Upper lobe of left lung (tissue), 4 donors: ENCODE measurements around the gene PPBP.

Experiments
- EP300 ChIP-seq, 4 donors: sonication (generic); formaldehyde crosslinking; IDR thresholded peaks; one replicate each; pipeline ENCODE4 v1.5.1; 2017; ENCODE audit warnings: antibody characterized with exemption in 4 of 4, control low read depth in 2 of 4
- POLR2A ChIP-seq, 4 donors: fragments of 450-650 bp; IDR thresholded peaks; one replicate each; pipeline ENCODE4 v1.5.1; 2016 to 2017; ENCODE audit warnings: antibody characterized with exemption in 4 of 4, mild to moderate bottlenecking in 2 of 4
- POLR2AphosphoS5 ChIP-seq, 2 donors: sonication (generic); formaldehyde crosslinking; IDR thresholded peaks; one replicate each; pipeline ENCODE4 v1.5.1; 2017; ENCODE audit warnings: antibody characterized with exemption in 2 of 2
- TF ChIP-seq, protein P1 (sequence below), 6 experiments: fragments of 450-650 bp in 4 of 6; fragments of 200-600 bp in 2 of 6; sonication (generic) in 2 of 6; IDR thresholded peaks; one replicate each; pipeline ENCODE4 v1.5.1; 2016 to 2019; ENCODE audit warnings: antibody characterized with exemption in 6 of 6

DNA sequence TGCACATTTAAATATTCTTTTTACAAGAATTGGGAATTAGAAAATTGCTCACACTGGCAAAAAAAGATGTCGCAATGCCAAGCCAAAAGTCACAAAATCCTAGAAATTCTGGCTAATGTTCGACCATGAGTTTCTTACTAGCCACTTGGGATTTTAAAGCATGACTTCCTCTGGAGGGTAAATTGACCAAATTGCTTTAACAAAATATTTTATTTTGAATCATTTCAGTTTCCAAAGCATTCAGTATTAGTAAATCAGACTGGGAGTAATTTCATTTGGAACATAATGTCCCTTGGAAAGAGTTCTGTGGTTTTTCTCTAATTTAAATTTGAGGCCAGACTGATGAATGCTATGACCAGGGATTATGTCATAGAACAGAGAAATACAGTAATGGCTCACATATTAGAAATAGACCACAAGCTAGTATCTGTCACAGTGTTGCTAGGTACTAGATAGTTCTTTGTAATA, 18.1 kb upstream of the PPBP start:
- TF ChIP-seq POLR2AphosphoS5 (IDR thresholded peaks at IDR 0.05): no peak
- TF ChIP-seq, protein P1, sequence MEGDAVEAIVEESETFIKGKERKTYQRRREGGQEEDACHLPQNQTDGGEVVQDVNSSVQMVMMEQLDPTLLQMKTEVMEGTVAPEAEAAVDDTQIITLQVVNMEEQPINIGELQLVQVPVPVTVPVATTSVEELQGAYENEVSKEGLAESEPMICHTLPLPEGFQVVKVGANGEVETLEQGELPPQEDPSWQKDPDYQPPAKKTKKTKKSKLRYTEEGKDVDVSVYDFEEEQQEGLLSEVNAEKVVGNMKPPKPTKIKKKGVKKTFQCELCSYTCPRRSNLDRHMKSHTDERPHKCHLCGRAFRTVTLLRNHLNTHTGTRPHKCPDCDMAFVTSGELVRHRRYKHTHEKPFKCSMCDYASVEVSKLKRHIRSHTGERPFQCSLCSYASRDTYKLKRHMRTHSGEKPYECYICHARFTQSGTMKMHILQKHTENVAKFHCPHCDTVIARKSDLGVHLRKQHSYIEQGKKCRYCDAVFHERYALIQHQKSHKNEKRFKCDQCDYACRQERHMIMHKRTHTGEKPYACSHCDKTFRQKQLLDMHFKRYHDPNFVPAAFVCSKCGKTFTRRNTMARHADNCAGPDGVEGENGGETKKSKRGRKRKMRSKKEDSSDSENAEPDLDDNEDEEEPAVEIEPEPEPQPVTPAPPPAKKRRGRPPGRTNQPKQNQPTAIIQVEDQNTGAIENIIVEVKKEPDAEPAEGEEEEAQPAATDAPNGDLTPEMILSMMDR (IDR thresholded peaks at IDR 0.05): no peak
- TF ChIP-seq EP300 (IDR thresholded peaks at IDR 0.05): peak in 1 of 4 donors; percentile 11
- TF ChIP-seq POLR2A (IDR thresholded peaks at IDR 0.05): no peak
